ENCODE measurements around the gene ELOVL1. TPM values are rescaled to one million over a fixed set of nuclear protein-coding genes. Genes with fewer than 3 reads are reported as not detected.
A peak's percentile ranks its signal among the peaks of the same experiment; 100 is the strongest.

Gene ELOVL1
- total and polyA plus RNA-seq, 2 of the 13 experiments (the other 11 are each of a cell fraction or from before 2014, with no cell fraction given) = 55.2 to 77.4 TPM

DNA sequence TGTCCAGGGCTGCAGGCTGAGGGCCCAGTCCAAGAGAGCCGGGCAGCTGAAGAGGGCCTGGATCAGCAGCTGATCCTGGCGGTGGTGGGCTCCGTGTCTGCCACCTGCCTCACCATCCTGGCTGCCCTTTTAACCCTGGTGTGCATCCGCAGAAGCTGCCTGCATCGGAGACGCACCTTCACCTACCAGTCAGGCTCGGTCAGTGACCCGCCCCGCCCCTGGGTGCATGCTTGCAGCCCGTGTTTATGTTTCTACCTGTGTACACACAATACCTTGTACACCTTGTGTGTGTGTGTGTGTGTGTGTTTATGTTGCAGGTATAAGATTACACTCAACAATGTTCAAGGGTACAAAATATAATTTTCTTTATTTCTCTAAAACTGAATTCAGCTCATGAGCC, 54.0 kb downstream of the ELOVL1 start (continued):
- TF ChIP-seq ZNF670 (CRISPR knock-in tag; IDR thresholded peaks at IDR 0.05; ENCODE audit: borderline replicate concordance) (no peak), FOXP4 (CRISPR knock-in tag; IDR thresholded peaks at IDR 0.05) (peak; percentile 67), FOXP1 (IDR thresholded peaks at IDR 0.05) (no peak), FOXP1 (CRISPR knock-in tag; IDR thresholded peaks at IDR 0.05) (peak; percentile 91), SP5 (CRISPR knock-in tag; IDR thresholded peaks at IDR 0.05; ENCODE audit: borderline replicate concordance, low read depth) (peak; percentile 82; the same call in 1 of the 2 replicates), ZBTB7A (CRISPR knock-in tag; IDR thresholded peaks at IDR 0.05) (no peak), ZNF296 (CRISPR knock-in tag; conservative IDR thresholded peaks at IDR 0.05) (no peak), ZNF264 (CRISPR knock-in tag; IDR thresholded peaks at IDR 0.05) (no peak), ZNF20 (CRISPR knock-in tag; IDR thresholded peaks at IDR 0.05) (no peak), SIX1 (CRISPR knock-in tag; IDR thresholded peaks at IDR 0.05; ENCODE audit: borderline replicate concordance) (peak; percentile 39; the same call in 1 of the 2 replicates), ZNF354B (CRISPR knock-in tag; IDR thresholded peaks at IDR 0.05) (no peak), MIER3 (CRISPR knock-in tag; IDR thresholded peaks at IDR 0.05; ENCODE audit: borderline replicate concordance) (no peak), ZEB1 (IDR thresholded peaks at IDR 0.05; ENCODE audit: insufficient replicate concordance, low read depth) (peak; percentile 73), KDM4B (CRISPR knock-in tag; IDR thresholded peaks at IDR 0.05) (no peak)
- TF ChIP-seq, protein P1, sequence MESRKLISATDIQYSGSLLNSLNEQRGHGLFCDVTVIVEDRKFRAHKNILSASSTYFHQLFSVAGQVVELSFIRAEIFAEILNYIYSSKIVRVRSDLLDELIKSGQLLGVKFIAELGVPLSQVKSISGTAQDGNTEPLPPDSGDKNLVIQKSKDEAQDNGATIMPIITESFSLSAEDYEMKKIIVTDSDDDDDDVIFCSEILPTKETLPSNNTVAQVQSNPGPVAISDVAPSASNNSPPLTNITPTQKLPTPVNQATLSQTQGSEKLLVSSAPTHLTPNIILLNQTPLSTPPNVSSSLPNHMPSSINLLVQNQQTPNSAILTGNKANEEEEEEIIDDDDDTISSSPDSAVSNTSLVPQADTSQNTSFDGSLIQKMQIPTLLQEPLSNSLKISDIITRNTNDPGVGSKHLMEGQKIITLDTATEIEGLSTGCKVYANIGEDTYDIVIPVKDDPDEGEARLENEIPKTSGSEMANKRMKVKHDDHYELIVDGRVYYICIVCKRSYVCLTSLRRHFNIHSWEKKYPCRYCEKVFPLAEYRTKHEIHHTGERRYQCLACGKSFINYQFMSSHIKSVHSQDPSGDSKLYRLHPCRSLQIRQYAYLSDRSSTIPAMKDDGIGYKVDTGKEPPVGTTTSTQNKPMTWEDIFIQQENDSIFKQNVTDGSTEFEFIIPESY (CRISPR knock-in tag; IDR thresholded peaks at IDR 0.05) = no peak
- TF ChIP-seq, protein P2, sequence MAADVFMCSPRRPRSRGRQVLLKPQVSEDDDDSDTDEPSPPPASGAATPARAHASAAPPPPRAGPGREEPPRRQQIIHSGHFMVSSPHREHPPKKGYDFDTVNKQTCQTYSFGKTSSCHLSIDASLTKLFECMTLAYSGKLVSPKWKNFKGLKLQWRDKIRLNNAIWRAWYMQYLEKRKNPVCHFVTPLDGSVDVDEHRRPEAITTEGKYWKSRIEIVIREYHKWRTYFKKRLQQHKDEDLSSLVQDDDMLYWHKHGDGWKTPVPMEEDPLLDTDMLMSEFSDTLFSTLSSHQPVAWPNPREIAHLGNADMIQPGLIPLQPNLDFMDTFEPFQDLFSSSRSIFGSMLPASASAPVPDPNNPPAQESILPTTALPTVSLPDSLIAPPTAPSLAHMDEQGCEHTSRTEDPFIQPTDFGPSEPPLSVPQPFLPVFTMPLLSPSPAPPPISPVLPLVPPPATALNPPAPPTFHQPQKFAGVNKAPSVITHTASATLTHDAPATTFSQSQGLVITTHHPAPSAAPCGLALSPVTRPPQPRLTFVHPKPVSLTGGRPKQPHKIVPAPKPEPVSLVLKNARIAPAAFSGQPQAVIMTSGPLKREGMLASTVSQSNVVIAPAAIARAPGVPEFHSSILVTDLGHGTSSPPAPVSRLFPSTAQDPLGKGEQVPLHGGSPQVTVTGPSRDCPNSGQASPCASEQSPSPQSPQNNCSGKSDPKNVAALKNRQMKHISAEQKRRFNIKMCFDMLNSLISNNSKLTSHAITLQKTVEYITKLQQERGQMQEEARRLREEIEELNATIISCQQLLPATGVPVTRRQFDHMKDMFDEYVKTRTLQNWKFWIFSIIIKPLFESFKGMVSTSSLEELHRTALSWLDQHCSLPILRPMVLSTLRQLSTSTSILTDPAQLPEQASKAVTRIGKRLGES (CRISPR knock-in tag; IDR thresholded peaks at IDR 0.05; ENCODE audit: borderline replicate concordance) = no peak
- TF ChIP-seq, protein P3, sequence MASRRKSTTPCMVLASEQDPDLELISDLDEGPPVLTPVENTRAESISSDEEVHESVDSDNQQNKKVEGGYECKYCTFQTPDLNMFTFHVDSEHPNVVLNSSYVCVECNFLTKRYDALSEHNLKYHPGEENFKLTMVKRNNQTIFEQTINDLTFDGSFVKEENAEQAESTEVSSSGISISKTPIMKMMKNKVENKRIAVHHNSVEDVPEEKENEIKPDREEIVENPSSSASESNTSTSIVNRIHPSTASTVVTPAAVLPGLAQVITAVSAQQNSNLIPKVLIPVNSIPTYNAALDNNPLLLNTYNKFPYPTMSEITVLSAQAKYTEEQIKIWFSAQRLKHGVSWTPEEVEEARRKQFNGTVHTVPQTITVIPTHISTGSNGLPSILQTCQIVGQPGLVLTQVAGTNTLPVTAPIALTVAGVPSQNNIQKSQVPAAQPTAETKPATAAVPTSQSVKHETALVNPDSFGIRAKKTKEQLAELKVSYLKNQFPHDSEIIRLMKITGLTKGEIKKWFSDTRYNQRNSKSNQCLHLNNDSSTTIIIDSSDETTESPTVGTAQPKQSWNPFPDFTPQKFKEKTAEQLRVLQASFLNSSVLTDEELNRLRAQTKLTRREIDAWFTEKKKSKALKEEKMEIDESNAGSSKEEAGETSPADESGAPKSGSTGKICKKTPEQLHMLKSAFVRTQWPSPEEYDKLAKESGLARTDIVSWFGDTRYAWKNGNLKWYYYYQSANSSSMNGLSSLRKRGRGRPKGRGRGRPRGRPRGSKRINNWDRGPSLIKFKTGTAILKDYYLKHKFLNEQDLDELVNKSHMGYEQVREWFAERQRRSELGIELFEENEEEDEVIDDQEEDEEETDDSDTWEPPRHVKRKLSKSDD (CRISPR knock-in tag; IDR thresholded peaks at IDR 0.05; ENCODE audit: low read depth) = no peak
